HG03045 (cell line): ENCODE measurements around the gene WDR18.

Source experiments
- ATAC-seq: cut with Tn5 transposase; IDR thresholded peaks from one replicate; pipeline ENCODE4 v1.9.1; 2021; ENCODE audit warnings: mild to moderate bottlenecking, moderate library complexity; ENCODE audit not compliant: unreplicated experiment

Gene WDR18

DNA sequence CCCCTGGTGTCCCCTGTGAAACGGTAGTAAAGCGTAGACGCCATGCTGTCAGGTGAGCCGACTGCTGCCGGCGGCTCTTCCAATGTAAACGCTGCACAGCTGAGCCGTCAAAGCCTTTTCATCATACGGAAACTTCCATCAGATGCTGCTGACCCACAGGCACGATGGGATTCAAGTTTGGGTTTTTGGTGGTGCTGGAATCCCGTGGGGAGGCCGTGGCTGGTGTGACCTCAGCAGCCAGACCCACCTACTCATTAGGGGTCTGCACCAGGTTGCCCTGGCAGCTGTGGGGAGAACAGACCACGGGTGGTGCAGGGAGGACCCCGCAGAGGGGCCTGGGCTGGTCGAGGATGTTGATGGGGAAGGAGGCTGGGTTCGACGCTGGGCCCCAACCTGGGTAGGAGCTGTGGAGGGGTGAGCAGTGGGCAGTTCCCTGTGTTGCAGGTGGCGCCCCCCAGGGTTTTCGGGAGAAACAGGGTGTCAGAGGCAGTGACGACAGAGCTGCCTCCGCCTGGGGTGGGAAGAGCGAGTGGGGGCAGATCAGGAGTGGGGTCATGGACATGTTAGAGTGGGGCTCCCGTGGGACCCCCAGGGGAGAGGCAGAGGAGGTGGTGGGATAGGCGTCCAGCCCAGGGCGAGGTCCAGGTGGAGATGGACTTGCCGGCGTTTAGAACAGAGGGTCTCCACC is 22.7 kb downstream of the WDR18 start:
- no peak for ATAC-seq

DNA sequence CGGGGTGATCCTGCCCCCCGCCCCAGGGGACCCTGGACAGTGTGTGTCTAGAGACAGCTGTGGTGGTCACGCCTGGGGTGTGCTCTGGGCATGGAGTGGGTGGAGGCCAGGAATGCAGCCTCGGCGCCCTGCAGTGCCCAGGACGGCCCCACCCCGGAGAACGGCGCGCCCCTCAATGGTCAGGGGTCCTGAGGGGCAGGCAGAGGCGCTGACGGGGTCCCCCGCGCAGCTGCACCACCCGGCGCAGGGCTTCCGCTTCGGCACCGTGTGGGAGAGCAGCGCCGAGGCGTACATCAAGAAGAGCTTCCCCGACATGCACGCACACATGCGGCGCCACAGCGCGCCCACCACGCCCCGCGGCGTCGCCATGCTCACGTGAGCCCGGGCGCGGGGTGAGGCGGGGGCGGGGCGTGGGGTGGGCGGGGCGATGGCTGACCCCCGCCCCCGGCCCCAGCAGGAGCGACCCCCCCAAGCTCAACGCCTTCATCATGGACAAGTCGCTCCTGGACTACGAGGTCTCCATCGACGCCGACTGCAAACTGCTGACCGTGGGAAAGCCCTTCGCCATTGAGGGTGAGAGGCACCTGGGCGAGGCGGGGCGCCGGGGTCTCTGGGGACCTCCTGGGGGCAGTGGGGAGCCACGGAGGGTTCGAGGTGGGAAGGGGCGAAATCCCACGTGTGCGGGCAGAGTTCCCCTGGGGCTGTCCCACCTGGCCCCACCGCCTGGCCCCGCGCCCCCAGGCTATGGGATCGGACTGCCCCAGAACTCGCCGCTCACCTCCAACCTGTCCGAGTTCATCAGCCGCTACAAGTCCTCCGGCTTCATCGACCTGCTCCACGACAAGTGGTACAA is 23.5 kb downstream of the WDR18 start:
- ATAC-seq = no peak

DNA sequence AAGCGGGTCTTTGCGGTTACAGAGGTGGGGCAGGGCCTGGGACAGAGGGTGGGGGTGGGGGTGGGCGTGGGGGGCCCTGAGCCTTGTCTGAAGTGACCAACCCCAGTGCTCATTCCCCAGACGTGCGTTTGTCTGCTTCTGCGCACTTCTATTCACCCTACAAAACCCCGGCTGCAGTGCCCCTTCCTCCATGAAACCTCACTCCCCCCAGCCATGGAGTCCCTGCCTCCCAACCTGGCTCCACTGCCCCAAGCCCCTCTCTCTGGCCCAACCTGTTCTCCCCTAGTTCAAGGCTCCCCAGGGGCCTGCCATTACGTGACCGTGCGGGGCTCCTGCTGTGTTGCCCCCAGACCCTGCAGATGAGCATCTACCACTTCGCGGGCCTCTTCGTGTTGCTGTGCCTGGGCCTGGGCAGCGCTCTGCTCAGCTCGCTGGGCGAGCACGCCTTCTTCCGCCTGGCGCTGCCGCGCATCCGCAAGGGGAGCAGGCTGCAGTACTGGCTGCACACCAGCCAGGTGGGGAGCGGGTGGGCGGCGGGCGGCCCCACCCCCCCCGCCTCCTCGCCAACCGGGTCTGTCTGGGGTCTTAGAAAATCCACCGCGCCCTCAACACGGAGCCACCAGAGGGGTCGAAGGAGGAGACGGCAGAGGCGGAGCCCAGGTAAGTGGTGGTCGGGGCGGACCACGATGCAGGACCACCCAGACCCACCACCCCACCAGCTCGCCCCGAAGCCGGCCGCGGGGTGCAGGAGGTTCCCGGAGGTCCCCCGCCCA is 24.3 kb downstream of the WDR18 start:
- no peak for ATAC-seq

DNA sequence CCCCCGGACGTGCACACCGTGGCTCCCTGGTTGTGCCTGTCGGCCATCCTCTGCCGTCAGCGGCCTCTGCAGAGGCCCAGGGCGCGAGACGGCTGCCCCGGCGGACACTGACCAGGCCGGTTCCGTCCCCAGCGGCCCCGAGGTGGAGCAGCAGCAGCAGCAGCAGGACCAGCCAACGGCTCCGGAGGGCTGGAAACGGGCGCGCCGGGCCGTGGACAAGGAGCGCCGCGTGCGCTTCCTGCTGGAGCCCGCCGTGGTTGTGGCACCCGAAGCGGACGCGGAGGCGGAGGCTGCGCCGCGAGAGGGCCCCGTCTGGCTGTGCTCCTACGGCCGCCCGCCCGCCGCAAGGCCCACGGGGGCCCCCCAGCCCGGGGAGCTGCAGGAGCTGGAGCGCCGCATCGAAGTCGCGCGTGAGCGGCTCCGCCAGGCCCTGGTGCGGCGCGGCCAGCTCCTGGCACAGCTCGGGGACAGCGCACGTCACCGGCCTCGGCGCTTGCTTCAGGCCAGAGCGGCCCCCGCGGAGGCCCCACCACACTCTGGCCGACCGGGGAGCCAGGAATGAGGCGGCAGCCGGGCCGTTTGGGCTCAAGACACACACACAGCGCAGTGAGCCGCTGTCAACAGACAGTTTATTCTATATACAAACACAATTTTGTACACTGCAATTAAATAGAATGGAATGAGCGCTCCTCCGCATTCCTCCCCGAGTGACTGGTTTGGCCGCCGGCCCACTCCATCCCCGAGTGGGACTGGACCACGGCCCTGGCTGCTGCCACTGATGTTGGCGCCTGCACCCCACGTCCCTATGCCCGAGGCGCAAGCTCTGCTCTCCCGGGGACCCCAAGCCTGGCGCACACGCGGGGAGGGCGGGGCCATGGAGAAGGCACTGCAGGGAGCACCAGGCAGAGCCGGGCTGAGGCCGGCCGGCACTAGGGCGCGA is 25.2 kb downstream of the WDR18 start:
- no peak for ATAC-seq

DNA sequence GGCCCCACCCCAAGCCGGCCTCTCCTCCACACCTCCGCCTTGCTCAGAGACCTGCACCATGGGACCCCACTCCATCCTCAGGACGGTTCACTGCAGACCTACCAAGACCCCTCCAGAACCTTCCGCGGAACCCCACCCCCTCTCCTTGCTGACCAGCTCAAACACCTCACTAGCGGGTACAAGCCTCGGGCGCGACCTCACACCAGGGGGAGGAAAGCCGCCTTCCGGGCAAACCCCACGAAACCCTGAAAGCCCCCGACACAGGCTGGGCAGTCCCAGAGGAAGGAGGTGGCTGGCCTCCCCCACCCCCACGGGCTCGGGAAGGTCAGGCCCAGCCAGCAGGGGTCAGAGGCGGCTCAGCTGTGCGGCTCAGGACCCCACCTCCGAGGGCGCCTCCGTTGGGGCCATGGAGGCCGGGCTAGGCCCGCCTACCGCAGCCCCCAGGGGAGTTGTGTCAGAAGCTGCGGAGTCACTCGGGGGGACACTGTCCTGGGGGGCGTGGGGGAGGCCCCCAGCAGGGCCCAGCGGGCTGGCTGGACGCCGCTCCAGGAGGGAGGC is 25.9 kb downstream of the WDR18 start:
- no peak for ATAC-seq

DNA sequence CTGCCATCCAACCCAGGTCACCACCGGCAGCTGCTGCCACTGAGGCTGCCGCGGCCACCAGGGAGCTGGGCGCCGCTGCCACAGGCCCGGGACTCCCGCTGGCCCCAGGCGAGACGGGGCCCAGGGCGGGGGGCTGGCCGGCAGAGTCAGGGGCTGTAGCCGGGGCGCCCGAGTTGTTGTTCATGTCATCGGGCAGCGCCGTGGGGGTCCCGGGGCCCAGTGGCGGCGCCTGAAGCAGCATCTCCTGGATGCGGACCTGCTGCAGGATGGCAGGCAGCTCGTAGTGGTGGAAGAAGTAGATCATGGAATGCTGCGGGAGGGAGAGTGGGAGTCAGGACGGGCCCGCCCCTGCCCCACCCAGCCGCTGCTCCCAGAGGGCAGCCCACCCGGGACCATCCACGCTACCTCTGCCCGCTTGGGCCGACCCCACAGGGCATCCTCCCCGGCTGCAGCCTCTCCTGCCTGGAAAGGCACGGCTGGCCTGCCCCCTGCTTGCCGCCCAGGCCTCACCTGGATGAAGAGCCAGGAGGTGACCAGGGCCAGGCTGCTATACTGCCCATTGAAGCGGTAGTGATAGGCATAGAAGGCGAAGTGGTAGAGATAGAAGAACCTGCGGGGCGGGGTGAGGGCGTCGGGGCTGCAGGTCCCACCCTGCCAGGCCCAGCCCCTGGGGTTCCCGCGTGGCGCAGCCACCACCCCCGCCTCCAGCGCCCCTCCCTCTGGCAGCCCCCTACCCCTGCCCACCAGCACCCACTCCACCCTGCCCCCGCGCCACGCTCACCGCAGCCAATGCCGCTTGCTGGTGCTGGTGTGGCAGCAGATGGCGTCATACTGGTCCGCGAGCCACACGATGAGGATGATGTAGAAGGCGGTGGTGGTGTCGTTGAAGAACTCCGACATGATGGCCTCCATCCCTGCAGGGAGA is 26.7 kb downstream of the WDR18 start:
- no peak for ATAC-seq

DNA sequence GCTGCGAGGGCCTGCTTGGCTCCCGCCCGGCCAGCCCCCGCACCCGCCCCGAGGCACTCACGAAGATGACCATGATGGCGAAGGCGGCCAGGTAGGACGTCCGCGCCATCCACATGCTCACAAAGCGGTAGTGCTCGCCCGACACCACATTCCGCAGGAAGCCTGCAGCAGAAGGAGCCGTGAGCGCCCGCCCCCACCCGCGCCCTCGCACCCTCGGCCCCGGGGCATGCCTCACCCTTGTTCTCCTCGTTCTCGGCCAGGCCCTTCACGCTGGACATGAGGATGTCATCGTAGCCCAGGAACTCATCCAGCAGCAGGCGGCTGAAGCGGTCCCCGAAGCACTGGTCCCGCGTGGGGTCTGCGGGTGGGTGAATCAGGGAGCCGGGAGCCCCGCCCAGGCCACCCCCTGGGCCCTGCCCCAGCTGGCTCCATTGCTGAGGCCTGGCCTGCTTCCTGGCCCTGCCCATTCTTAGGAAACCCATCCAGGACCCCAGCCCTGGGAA is 27.7 kb downstream of the WDR18 start:
- ATAC-seq = no peak

DNA sequence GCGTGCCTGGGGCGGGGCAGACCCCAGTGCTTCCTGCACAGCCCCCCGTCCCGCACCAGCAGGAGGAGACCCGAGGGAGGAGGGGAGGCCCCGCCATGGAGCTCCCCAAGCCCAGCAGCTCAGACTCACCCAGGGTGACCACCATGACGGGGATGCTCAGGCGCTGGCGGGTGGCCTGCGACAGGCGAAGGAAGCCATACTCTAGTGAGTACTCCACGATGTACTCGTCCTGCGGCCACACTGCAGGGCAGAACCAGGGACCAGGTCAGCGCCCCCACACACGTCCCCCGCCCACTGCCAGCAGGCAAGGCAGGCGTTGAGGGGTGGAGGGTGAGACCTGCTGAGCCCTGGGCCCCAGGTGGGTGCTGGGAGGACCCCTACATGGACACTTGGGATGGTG is 28.2 kb downstream of the WDR18 start:
- no peak for ATAC-seq

DNA sequence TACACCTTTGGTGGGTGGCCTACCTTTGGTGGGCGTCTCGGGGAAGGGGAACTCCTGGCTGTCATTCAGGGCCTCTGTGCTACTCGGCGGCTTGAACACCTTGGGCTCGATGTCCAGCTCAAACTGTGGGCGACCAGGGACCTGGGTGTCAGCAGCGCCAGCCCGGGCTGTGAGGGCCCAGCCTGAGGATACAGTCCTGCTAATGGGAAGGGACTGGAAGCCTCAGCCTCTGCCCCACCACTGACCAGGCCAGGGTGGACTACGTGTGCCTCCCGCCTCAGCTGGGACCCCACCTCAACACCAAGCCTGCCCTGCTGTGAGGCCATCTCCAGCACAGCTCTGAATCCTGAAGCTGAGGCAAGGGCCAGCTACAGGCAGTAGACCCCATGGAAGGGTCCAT is 29.1 kb downstream of the WDR18 start:
- ATAC-seq = no peak

DNA sequence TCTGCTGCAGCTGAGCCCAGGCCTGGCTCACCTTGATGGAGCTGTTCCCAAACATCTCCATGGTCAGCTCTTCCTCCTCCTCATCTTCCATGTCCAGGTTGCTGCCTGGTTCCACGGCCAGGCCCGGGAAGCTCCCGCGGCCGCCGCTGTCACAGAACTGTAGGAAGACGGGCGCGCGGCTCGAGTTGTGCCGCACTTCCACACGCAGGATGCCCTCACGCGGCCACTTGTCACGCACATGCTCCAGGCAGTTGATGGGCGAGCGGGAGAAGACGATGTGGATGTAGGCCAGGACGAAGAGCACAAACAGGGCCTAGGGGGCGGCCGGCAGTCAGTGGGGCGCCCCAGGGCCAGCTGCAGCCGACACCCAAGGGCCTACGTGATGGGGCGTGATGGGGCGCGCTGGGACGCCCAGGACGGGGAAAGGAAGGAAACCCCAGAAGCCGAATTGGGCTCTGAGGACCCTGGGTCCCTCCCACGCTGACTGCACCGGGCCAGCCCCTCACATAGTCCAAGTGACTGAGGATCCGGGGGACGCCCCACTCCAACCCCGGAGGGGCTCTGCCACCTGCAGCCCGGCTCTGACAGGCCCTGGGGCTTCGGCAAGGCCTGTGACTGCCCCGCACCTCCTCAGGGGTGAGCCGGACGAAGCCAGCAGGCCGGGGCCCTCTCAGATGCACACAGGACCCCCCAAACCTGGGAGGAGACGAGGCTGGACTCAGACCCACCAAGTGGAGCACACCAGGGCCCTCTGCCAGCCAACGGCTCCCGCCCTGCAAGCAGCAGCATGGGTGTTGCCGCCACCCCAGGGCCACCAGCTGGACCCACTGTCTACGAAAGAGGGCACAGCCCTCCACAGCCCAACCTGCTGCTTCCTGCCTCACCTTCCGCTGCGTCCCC is 30.3 kb downstream of the WDR18 start:
- ATAC-seq = no peak

DNA sequence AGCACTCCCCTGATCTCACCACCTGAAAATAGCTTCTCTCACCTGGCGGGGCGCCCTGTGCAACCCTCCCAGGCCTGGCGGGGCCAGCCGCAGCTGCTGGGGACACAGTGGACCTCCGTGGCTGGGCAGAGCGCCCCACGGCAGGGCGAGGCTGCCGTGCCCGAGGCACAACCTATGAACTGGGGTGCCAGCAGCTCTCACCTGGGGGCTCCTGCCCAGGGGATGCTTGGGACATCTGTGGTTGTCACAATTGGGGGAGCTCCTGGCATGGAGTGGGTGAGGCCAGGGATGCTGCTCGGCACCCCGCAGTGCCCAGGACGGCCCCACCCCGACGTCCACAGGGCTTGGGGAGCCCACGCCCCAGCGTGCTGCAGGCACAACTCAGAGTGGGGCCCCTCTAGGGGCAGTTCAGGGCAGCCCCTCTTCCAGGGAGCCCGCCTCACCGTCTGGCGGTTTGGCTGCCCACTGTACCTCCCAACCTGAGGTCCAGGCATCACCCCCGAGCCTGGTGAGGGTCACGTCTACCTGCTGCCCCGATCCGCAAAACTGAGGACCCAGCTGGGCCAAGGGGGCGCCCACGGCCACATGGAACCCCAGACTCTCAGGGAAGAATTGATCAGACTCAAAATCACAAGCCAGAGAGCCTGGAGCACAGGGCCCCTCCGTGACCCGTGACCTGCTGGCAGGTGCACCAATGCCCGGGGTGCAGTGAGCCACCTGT is 31.1 kb downstream of the WDR18 start:
- ATAC-seq = no peak

DNA sequence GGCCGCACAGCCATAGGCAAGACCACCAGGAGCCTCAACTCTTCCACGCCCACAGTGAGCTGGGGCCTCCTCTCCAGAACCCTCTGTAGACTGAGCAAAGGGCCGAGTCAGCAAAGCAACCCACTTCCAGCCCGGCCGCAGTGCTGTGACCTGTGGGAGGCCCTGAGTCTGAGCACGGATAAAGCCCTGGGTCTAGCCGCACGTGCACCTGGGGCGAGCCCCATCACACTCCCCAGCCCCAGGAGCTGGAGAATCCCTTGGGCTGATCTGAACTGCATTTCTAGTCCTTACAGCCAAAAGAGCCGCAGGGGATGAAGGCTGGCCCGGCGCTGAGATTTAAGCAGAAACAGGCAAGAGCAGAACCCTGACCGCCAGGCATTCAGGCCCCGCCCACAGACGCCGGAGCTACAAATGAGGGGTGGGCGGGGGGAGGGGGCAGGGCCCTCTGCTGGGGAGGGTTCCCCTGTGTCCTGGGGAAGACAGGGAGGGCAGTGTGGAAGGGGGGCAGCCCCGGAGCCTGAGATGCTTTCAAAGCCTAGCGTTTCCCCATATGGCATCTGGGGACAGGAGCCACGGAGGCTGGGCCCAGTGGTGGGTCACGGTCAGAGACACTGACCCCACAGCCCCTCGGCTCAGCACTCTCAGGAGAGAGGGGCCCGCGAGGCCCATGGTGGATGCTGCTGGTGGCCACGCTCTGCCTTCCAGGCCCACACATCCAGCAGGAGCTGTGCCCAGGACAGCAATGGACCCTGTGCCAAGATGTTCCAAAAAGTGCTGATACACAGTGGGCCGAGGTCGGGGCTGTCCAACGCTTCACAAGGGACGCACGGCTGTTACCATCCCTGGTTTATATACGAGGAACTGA is 31.9 kb downstream of the WDR18 start:
- no peak for ATAC-seq

DNA sequence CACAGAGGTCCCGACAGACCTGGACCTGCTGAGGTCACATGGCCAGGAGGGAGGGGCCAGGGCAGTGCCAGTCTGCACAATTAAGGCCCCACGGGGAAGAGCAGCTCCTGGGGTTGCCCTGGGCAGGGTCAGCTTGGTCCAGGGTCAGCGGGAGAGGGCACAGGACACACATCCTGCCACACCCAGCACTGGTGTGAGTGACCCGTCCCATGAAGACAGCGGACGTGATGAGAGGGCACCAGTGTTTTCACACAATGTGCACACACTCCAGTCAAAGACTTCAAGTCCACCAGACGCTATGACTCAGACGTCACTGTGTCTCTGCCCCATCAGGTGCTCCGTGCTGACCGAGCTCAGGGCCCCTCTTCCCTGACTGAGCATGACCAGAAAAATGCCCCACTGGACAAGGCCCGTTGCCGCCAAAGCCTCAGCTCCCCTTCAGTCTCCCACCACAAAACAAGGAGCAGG is 32.5 kb downstream of the WDR18 start:
- ATAC-seq = no peak

DNA sequence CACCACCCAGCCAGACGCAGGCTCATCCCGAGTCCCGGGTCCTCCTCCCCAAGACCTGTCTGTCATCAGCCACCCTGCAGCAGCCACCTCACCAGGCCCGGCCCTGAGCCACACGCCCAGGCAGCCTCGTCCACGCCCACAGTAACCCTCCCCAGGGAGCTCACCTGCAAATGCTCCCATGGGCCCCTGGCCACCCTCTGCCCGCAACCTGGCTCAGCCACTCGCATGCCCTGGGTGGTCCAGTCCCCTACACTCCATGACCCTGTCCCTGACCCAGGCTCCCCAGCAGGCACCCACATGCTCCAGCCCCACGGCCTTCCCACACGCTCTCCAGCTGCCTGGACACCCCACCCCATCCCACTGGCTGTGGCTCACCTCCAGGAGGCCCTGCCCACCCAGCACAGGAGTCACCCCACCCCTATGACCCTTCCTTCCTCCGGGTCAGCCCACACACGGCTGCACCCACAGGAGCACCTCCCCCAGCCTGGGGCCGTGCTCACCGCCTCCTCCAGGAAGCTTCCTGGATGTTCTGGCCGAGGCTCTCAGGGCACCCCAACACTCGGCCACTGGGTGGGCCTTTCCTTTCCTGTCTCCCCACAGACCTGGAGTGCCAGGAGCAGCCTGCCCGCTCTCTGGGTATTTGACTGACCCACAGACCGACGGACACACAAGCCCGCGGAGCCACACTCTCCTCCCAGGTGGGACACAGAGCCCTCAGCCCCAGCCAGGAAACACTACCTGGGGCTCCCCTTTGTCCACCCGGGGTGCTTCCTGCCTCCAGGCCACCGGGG is 33.2 kb downstream of the WDR18 start:
- ATAC-seq = no peak

DNA sequence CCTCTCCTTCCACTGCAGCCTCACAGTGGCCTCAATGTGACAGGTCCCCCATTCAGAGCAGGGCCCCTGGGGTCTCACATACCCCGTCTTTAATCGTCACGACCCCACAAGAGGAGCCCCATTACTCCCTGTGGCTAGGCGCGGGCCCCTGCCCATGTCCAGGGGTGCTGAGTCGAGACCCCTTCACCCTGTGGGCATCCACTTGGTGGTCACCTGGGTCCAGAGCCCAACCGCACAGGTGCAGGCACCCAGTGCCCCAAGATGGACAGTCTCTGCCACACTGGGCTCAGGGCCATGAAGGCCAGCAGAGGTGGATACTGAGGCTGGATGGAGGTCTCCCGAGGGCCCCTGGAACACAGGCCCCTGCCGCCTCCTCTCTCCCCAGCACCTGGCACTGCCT is 33.8 kb downstream of the WDR18 start:
- no peak for ATAC-seq

DNA sequence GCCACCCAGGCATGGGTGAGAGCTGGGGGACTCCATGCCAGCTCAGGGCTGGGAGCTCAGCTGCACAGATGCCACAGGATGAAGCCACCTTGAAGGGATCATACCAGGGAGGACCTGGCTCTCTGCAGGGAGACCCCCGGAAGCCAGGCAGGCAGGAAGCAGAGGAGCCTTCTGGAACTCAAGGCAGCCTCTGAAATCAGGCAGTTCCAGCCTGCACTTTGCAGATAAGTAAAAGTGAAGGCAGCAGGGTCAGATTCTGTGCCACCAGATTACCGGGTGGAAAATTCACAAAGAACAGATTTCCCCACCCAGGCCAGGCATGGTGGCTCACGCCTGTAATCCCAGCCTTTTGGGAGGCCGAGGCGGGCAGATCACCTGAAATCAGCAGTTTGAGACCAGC is 34.2 kb downstream of the WDR18 start:
- no peak for ATAC-seq
